SK-N-SH treated with all-trans-retinoic acid at 6 μM for 48 hours (cell line): ENCODE measurements around the gene TPSD1.

Experiments used
- ATAC-seq: fragments of 200-7000 bp; cut with Tn5 transposase; 3 replicates; pipeline ENCODE4 v1.9.1; 2020; ENCODE audit warnings: mild to moderate bottlenecking, moderate library complexity
- ARNTL ChIP-seq: fragments of 450-650 bp; formaldehyde crosslinking; IDR thresholded peaks from 2 replicates; pipeline ENCODE4 v1.5.0; 2020; ENCODE audit warnings: low read depth, mild to moderate bottlenecking, moderate library complexity, borderline replicate concordance
- BACH2 ChIP-seq: fragments of 250-450 bp; sonication (Bioruptor Pico); IDR thresholded peaks from 2 replicates; pipeline ENCODE4 v1.9.0; 2021; ENCODE audit warnings: mild to moderate bottlenecking, borderline replicate concordance
- CSDC2 ChIP-seq: fragments of 250-450 bp; sonication (Bioruptor Pico); IDR thresholded peaks from 2 replicates; pipeline ENCODE4 v1.5.0; 2020; ENCODE audit warnings: mild to moderate bottlenecking, moderate library complexity
- ESRRG ChIP-seq: fragments of 250-450 bp; sonication (Bioruptor Pico); IDR thresholded peaks from 2 replicates; pipeline ENCODE4 v1.6.1; 2021; ENCODE audit warnings: mild to moderate bottlenecking
- GLIS3 ChIP-seq: fragments of 250-450 bp; sonication (Bioruptor Pico); IDR thresholded peaks from 2 replicates; pipeline ENCODE4 v1.5.0; 2020; ENCODE audit warnings: mild to moderate bottlenecking, moderate library complexity
- ISL1 ChIP-seq: fragments of 250-450 bp; sonication (Bioruptor Pico); IDR thresholded peaks from 2 replicates; pipeline ENCODE4 v2.1.2; 2022; ENCODE audit warnings: mild to moderate bottlenecking, moderate library complexity
- OSR1 ChIP-seq: fragments of 250-450 bp; sonication (Bioruptor Pico); IDR thresholded peaks from 2 replicates; pipeline ENCODE4 v1.8.0; 2022; ENCODE audit warnings: moderate library complexity, mild to moderate bottlenecking, inconsistent platforms
- PPARA ChIP-seq: fragments of 250-450 bp; sonication (Bioruptor Pico); IDR thresholded peaks from 2 replicates; pipeline ENCODE4 v1.5.0; 2020; ENCODE audit warnings: mild to moderate bottlenecking, borderline replicate concordance
- RARB ChIP-seq: fragments of 250-450 bp; sonication (Bioruptor Pico); IDR thresholded peaks from 2 replicates; pipeline ENCODE4 v1.8.0; 2021; ENCODE audit warnings: mild to moderate bottlenecking, moderate library complexity
- SNAI2 ChIP-seq: fragments of 250-450 bp; sonication (Bioruptor Pico); IDR thresholded peaks from 2 replicates; pipeline ENCODE4 v1.5.0; 2020; ENCODE audit warnings: mild to moderate bottlenecking, moderate library complexity
- TCF4 ChIP-seq: fragments of 250-450 bp; sonication (Bioruptor Pico); IDR thresholded peaks from 2 replicates; pipeline ENCODE4 v1.8.0; 2021; ENCODE audit warnings: mild to moderate bottlenecking, moderate library complexity, borderline replicate concordance
- TOX ChIP-seq: fragments of 250-450 bp; sonication (Bioruptor Pico); IDR thresholded peaks from 2 replicates; pipeline ENCODE4 v1.8.0; 2021; ENCODE audit warnings: mild to moderate bottlenecking, moderate library complexity, borderline replicate concordance
- ZC3H10 ChIP-seq: fragments of 250-450 bp; sonication (Bioruptor Pico); IDR thresholded peaks from 2 replicates; pipeline ENCODE4 v1.5.1; 2021; ENCODE audit warnings: mild to moderate bottlenecking, moderate library complexity
- ZFP3 ChIP-seq: fragments of 250-450 bp; sonication (Bioruptor Pico); IDR thresholded peaks from 2 replicates; pipeline ENCODE4 v1.5.0; 2020; ENCODE audit warnings: mild to moderate bottlenecking, moderate library complexity
- ZFP30 ChIP-seq: fragments of 450-650 bp; formaldehyde crosslinking; IDR thresholded peaks from 2 replicates; pipeline ENCODE4 v1.5.0; 2022; ENCODE audit warnings: mild to moderate bottlenecking, moderate library complexity
- ZNF565 ChIP-seq: fragments of 450-650 bp; formaldehyde crosslinking; conservative IDR thresholded peaks from 2 replicates; pipeline ENCODE4 v1.5.0; 2020; ENCODE audit warnings: low read depth, mild to moderate bottlenecking, moderate library complexity
- ZNF8 ChIP-seq: fragments of 450-650 bp; formaldehyde crosslinking; IDR thresholded peaks from 2 replicates; pipeline ENCODE4 v1.5.0; 2020; ENCODE audit warnings: mild to moderate bottlenecking, moderate library complexity
- TF ChIP-seq, protein P1 (sequence below): fragments of 250-450 bp; sonication (Bioruptor Pico); IDR thresholded peaks from 2 replicates; pipeline ENCODE4 v1.5.1; 2020; ENCODE audit warnings: low read depth, mild to moderate bottlenecking, moderate library complexity
- TF ChIP-seq, protein P2 (sequence below): fragments of 250-450 bp; sonication (Bioruptor Pico); IDR thresholded peaks from 2 replicates; pipeline ENCODE4 v1.5.0; 2020; ENCODE audit warnings: mild to moderate bottlenecking, moderate library complexity
- TF ChIP-seq, protein P3 (sequence below): fragments of 250-450 bp; sonication (Bioruptor Pico); IDR thresholded peaks from 2 replicates; pipeline ENCODE4 v1.8.0; 2021; ENCODE audit warnings: low read depth, mild to moderate bottlenecking, moderate library complexity, borderline replicate concordance

Gene TPSD1

DNA sequence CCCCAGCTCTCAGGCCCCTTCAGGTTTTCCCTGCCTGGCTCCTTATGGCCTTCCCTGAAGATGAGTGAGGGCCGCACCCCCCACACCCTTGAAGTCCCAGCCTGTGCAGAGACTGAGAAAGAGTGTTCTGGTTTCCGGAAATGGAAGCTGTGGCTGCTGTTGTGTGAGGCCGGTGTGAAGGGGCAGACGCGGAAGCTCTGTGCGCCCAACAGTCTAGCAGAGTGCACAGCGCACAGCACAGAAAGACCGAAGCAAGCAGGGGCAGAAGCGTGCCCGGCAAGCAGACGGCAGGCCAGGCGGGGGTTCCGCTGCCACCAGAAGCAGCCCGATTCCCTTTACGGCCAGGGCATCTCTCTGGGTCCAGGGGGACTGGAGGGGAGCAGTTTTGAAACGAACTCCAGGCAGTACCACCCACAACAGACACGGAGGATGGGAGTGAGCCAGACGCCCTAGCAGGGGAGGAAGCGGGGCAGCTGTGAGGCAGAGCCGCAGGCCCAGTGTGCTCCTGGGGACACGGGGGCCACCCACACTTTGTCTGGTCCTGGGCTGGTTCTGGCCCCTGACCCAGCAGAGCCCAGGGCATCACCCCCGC is 47.5 kb upstream of the TPSD1 start (continued):
- TF ChIP-seq, protein P1, sequence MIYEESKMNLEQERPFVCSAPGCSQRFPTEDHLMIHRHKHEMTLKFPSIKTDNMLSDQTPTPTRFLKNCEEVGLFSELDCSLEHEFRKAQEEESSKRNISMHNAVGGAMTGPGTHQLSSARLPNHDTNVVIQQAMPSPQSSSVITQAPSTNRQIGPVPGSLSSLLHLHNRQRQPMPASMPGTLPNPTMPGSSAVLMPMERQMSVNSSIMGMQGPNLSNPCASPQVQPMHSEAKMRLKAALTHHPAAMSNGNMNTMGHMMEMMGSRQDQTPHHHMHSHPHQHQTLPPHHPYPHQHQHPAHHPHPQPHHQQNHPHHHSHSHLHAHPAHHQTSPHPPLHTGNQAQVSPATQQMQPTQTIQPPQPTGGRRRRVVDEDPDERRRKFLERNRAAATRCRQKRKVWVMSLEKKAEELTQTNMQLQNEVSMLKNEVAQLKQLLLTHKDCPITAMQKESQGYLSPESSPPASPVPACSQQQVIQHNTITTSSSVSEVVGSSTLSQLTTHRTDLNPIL (CRISPR knock-in tag) = no peak
- TF ChIP-seq ESRRG (CRISPR knock-in tag) (no peak), ZNF565 (CRISPR knock-in tag) (no peak)

DNA sequence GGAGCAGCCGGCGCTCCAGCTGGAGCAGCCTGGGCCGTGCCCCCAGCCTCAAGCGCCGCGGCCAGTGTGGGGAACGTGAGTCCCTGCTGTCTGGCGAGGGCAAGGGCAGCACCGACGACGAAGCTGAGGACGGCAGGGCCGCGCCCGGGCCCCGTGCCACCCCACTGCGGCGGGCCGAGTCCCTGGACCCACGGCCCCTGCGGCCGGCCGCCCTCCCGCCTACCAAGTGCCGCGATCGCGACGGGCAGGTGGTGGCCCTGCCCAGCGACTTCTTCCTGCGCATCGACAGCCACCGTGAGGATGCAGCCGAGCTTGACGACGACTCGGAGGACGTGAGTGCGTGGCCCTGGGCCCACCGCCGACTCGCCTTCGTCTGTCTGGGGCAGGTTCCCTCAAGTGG is 46.8 kb upstream of the TPSD1 start:
- no peak for ATAC-seq
- TF ChIP-seq, protein P2, sequence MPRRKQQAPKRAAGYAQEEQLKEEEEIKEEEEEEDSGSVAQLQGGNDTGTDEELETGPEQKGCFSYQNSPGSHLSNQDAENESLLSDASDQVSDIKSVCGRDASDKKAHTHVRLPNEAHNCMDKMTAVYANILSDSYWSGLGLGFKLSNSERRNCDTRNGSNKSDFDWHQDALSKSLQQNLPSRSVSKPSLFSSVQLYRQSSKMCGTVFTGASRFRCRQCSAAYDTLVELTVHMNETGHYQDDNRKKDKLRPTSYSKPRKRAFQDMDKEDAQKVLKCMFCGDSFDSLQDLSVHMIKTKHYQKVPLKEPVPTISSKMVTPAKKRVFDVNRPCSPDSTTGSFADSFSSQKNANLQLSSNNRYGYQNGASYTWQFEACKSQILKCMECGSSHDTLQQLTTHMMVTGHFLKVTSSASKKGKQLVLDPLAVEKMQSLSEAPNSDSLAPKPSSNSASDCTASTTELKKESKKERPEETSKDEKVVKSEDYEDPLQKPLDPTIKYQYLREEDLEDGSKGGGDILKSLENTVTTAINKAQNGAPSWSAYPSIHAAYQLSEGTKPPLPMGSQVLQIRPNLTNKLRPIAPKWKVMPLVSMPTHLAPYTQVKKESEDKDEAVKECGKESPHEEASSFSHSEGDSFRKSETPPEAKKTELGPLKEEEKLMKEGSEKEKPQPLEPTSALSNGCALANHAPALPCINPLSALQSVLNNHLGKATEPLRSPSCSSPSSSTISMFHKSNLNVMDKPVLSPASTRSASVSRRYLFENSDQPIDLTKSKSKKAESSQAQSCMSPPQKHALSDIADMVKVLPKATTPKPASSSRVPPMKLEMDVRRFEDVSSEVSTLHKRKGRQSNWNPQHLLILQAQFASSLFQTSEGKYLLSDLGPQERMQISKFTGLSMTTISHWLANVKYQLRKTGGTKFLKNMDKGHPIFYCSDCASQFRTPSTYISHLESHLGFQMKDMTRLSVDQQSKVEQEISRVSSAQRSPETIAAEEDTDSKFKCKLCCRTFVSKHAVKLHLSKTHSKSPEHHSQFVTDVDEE (CRISPR knock-in tag) = no peak
- TF ChIP-seq CSDC2 (CRISPR knock-in tag) (no peak), ZNF8 (CRISPR knock-in tag) (no peak), BACH2 (no peak), ESRRG (CRISPR knock-in tag) (no peak)

DNA sequence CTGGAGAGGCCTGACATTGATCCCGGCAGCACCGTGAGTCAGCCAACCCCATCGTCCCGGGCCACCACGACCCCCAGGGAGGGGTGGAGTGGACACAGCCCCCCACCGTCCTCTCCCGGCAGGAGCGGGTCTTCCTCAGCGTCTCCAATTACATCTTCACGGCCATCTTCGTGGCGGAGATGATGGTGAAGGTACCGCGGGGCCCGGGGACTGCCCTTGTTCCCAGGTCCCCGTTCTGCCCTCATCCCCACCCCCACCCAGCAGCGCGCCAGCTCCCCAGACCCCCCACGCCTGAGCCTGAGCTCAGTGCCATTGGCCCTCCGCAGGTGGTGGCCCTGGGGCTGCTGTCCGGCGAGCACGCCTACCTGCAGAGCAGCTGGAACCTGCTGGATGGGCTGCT is 45.4 kb upstream of the TPSD1 start:
- TF ChIP-seq TOX (no peak), ZNF8 (CRISPR knock-in tag) (no peak), ZNF565 (CRISPR knock-in tag) (no peak), TCF4 (no peak), ZC3H10 (CRISPR knock-in tag) (no peak), ISL1 (CRISPR knock-in tag) (no peak)
- TF ChIP-seq, protein P1 (CRISPR knock-in tag) = no peak
- TF ChIP-seq, protein P2 (CRISPR knock-in tag) = no peak
- ATAC-seq = no peak

DNA sequence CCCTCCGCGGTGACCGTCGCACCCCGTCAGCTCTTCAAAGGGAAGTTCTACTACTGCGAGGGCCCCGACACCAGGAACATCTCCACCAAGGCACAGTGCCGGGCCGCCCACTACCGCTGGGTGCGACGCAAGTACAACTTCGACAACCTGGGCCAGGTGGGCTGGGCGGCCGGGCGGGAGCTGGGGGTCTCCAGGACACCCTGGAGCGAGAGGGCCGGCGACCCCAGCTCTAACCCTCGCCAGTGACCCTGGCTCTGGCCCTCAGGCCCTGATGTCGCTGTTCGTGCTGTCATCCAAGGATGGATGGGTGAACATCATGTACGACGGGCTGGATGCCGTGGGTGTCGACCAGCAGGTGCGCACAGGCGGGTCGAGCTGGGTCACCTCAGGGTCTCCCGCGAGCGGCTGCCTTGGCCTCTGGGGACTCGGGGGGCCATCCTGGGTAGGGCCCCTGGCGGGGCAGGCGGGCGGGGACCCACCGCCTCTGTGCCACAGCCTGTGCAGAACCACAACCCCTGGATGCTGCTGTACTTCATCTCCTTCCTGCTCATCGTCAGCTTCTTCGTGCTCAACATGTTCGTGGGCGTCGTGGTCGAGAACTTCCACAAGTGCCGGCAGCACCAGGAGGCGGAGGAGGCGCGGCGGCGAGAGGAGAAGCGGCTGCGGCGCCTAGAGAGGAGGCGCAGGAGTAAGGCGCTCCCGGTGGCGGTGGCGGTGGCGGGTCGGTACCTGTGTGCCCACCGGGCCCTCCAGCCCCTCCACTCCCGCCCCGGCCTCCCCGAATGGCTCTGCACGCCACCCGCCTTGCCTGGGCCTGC is 44.2 kb upstream of the TPSD1 start:
- TF ChIP-seq TCF4 (no peak), ARNTL (CRISPR knock-in tag) (no peak), OSR1 (CRISPR knock-in tag) (no peak), GLIS3 (CRISPR knock-in tag) (no peak), PPARA (CRISPR knock-in tag) (no peak), ZNF565 (CRISPR knock-in tag) (no peak), ZNF8 (CRISPR knock-in tag) (no peak), TOX (no peak), CSDC2 (CRISPR knock-in tag) (no peak), SNAI2 (no peak), BACH2 (no peak), ZC3H10 (CRISPR knock-in tag) (no peak), ZFP30 (CRISPR knock-in tag) (no peak), ZFP3 (CRISPR knock-in tag) (no peak), RARB (CRISPR knock-in tag) (no peak), ESRRG (CRISPR knock-in tag) (no peak)
- TF ChIP-seq, protein P3, sequence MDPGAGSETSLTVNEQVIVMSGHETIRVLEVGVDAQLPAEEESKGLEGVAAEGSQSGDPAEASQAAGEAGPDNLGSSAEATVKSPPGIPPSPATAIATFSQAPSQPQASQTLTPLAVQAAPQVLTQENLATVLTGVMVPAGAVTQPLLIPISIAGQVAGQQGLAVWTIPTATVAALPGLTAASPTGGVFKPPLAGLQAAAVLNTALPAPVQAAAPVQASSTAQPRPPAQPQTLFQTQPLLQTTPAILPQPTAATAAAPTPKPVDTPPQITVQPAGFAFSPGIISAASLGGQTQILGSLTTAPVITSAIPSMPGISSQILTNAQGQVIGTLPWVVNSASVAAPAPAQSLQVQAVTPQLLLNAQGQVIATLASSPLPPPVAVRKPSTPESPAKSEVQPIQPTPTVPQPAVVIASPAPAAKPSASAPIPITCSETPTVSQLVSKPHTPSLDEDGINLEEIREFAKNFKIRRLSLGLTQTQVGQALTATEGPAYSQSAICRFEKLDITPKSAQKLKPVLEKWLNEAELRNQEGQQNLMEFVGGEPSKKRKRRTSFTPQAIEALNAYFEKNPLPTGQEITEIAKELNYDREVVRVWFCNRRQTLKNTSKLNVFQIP = no peak
- TF ChIP-seq, protein P1 (CRISPR knock-in tag) = no peak
- ATAC-seq = no peak
